Thyroid gland (tissue), 4 donors: Measurements from ENCODE around the gene HPD. TPM values are rescaled to one million over a fixed set of nuclear protein-coding genes. Genes with fewer than 3 reads are reported as not detected.
"Not testable (repeated sequence)": the region's sequence is repeated elsewhere in the genome, so short reads cannot be mapped to it uniquely, and the experiment has no call there.

Experiments used
- DNase-seq, 2 donors: peaks; one replicate each; pipeline ENCODE4 v3.0.0-alpha.2; 2019
- H3K27ac ChIP-seq, 3 donors: fragments of 200-600 bp; sonication (generic); 1 replicate in 2 of 3; 2 replicates in 1 of 3; pipeline ENCODE4 v1.5.1; 2016 to 2019; ENCODE audit warnings: mild to moderate bottlenecking in 1 of 3, moderate library complexity in 1 of 3
- H3K27me3 ChIP-seq: fragments of 200-600 bp; sonication (generic); one replicate; pipeline ENCODE4 v1.5.1; 2019
- H3K36me3 ChIP-seq, 2 donors: fragments of 200-600 bp; sonication (generic); one replicate each; pipeline ENCODE4 v1.5.1; 2016 to 2019
- H3K4me1 ChIP-seq, 2 donors: fragments of 200-600 bp; sonication (generic); one replicate each; pipeline ENCODE4 v1.5.1; 2017 to 2019
- H3K4me3 ChIP-seq, 3 donors: fragments of 200-600 bp; sonication (generic); replicated peaks in 1 of 3; 1 replicate in 2 of 3; 2 replicates in 1 of 3; pipeline ENCODE4 v1.5.1; 2016; ENCODE audit warnings: mild to moderate bottlenecking in 1 of 3
- H3K9me3 ChIP-seq: fragments of 200-600 bp; sonication (generic); one replicate; pipeline ENCODE4 v1.5.1; 2017
- POLR2A ChIP-seq, 2 donors: fragments of 450-650 bp; IDR thresholded peaks; one replicate each; pipeline ENCODE4 v1.6.1; 2017; ENCODE audit warnings: antibody characterized with exemption in 2 of 2, mild to moderate bottlenecking in 2 of 2, moderate library complexity in 1 of 2
- WGBS, 2 donors: methylation state at CpG; one replicate each; pipeline ENCODE4 v1.1.5; 2017; 5-methylcytosine and 5-hydroxymethylcytosine counted together
- intact Hi-C: fragments of 100-400 bp; cut with DNase I; formaldehyde crosslinking; loops from one replicate; pipeline ENCODE4 v1.15.1; 2023
- total RNA-seq, 4 donors: library from RNA; depleted of rRNA; stranded (reverse); fragments of >200 nt; gene quantifications; one replicate each; pipeline ENCODE4 v1.2.3, GENCODE V29; 2016
- TF ChIP-seq, protein P1 (sequence below), 6 experiments: fragments of 200-600 bp in 3 of 6; fragments of 450-650 bp in 3 of 6; sonication (generic) in 3 of 6; IDR thresholded peaks; one replicate each; pipeline ENCODE4 v1.5.1; 2016 to 2019; ENCODE audit warnings: antibody characterized with exemption in 6 of 6, mild to moderate bottlenecking in 2 of 6, inconsistent platforms in 1 of 6, moderate library complexity in 1 of 6

The HPD gene
- total RNA-seq, 4 donors from 2014 or later, result 0.39 to 1.2 (median 0.78) TPM; not detected in 1

DNA sequence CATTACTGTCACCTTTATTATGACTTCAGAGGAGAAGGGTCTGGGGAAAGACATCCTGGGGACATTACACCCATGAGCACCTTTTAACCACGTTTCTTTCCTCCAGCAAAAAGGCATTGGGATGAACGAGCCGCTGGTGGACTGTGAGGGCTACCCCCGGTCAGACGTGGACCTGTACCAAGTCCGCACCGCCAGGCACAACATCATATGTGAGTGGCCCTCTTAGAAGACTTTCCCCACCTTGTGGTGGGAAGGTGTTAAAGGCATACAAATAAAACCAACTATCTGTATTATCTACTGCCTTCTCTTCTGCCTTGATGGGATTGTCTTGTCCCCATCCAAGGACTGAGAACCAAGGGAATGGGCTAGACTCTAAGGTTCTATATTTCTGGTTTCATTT is 36.0 kb upstream of the HPD start:
- Histone ChIP-seq H3K27me3 (no peaks in the 10 kb centered on the region), H3K27ac (peak overlapping the region in 1 of 3 donors; percentile 12), H3K4me3 (no peak overlapping the region), H3K9me3 (no peaks in the 10 kb centered on the region), H3K4me1 (peaks cover 18 to 29% of the 10 kb centered on the region in 2 donors), H3K36me3 (peaks cover 2 to 27% of the 10 kb centered on the region in 2 donors)
- no peak for TF ChIP-seq POLR2A (IDR thresholded peaks at IDR 0.05)
- TF ChIP-seq, protein P1, sequence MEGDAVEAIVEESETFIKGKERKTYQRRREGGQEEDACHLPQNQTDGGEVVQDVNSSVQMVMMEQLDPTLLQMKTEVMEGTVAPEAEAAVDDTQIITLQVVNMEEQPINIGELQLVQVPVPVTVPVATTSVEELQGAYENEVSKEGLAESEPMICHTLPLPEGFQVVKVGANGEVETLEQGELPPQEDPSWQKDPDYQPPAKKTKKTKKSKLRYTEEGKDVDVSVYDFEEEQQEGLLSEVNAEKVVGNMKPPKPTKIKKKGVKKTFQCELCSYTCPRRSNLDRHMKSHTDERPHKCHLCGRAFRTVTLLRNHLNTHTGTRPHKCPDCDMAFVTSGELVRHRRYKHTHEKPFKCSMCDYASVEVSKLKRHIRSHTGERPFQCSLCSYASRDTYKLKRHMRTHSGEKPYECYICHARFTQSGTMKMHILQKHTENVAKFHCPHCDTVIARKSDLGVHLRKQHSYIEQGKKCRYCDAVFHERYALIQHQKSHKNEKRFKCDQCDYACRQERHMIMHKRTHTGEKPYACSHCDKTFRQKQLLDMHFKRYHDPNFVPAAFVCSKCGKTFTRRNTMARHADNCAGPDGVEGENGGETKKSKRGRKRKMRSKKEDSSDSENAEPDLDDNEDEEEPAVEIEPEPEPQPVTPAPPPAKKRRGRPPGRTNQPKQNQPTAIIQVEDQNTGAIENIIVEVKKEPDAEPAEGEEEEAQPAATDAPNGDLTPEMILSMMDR (IDR thresholded peaks at IDR 0.05), result no peak
- WGBS, 2 donors, result 53 to 66% methylated on average over 7 of the region's 7 CpGs
- intact Hi-C loops, result no loop called here
- DNase-seq, result no peak

DNA sequence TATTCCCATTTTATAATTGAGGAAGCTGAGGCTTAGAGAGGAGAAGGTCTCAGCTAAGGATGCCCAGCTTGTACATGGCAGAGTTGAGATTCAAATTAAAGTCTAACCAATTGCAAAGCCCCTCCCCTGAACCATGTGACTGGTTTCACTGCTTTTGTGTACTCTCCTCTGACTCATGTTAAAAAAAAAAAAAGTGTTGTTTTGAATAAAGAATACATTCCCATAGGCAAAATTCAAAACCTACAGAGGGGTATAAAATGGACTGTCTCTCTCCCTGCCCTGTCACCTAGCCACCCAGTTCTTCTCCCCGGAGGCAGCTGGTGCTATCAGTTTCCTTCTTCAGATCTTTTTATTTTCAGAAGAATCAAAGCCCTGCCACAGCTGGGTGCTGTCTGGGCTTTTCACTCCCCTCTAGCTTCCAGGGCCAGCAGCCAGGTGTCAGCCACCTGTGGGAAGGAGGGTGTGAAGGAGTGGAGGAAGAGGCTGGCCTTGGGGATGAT is 35.4 kb upstream of the HPD start:
- intact Hi-C loops, result no loop called here
- WGBS, 2 donors, result 27 to 34% methylated on average over 1 of the region's 1 CpG

DNA sequence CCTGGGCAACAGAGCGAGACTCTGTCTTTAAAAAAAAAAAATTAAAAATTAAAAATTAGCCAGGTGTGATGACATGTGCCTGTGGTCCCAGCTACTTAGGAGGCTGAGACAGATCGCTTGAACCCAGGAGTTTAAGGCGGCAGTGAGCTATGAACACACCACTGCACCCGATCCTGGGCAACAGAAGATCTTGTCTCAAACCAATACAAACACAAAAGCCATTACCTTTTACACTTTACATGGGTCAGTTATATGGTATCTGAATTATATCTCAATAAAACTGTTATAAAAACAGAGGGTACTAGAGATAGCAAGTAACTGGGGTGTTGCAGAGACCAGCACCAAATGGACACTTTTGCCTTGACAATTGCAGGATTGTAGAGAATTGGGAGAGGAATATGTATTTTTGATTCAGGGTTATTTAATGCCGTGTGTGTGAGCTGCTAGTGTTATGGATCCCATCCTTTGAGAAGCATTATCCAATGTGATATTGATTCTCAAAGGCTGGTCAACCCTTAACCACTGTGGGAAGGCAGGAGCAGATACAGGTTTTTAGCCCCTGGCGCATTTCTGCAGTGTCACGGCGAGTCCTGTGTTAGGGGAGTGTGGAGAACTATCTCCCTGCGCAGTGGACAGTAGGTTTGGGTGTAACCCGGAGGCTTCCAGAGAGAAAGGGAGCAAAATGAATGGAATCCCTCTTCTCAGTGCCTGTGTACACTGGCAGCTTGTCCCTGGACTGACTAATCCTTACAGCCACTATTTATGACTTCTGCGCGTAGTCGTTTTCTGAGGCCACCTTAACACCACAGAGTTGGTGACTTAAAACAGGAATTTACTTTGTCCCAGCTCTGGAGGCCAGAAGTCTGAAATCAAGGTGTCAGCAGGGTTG is 34.3 kb upstream of the HPD start:
- H3K27ac ChIP-seq, result peak overlapping the region in 1 of 3 donors; percentile 12
- H3K36me3 ChIP-seq, result peaks cover 0 to 17% of the 10 kb centered on the region in 2 donors
- no peaks in the 10 kb centered on the region for H3K9me3 ChIP-seq
- H3K4me3 ChIP-seq, result no peak overlapping the region
- no peaks in the 10 kb centered on the region for H3K27me3 ChIP-seq
- peaks cover 28 to 35% of the 10 kb centered on the region in 2 donors for H3K4me1 ChIP-seq
- WGBS, 2 donors, result 90% methylated on average over 13 of the region's 13 CpGs
- TF ChIP-seq, protein P1 (IDR thresholded peaks at IDR 0.05), result no peak
- TF ChIP-seq POLR2A (IDR thresholded peaks at IDR 0.05), result no peak
- intact Hi-C loops, result no loop called here
- no peak for DNase-seq

More for the DNA sequence above, 35.4 kb upstream of the HPD start:
- no peaks in the 10 kb centered on the region for H3K9me3 ChIP-seq
- H3K4me3 ChIP-seq, result no peak overlapping the region
- TF ChIP-seq, protein P1 (IDR thresholded peaks at IDR 0.05), result no peak
- peaks cover 24 to 35% of the 10 kb centered on the region in 2 donors for H3K4me1 ChIP-seq
- DNase-seq, result peak; percentile 57 to 71
- no peaks in the 10 kb centered on the region for H3K27me3 ChIP-seq
- peaks cover 0 to 22% of the 10 kb centered on the region in 2 donors for H3K36me3 ChIP-seq
- peak overlapping the region in 2 of 3 donors; percentile 12 to 64 for H3K27ac ChIP-seq

- intact Hi-C loops, H3K36me3 ChIP-seq, H3K9me3 ChIP-seq, H3K27ac ChIP-seq, H3K27me3 ChIP-seq, DNase-seq: not testable (repeated sequence)
- WGBS, 2 donors, result 52 to 61% methylated on average over 6 of the region's 6 CpGs
- Histone ChIP-seq H3K4me3 (peak overlapping the region in 2 of 3 donors; percentile 68 to 83), H3K4me1 (peaks cover 30 to 34% of the 10 kb centered on the region in 2 donors)
These were observed 31.0 kb upstream of the HPD start for GRCh38 chr12:121889661-121890060.

DNA sequence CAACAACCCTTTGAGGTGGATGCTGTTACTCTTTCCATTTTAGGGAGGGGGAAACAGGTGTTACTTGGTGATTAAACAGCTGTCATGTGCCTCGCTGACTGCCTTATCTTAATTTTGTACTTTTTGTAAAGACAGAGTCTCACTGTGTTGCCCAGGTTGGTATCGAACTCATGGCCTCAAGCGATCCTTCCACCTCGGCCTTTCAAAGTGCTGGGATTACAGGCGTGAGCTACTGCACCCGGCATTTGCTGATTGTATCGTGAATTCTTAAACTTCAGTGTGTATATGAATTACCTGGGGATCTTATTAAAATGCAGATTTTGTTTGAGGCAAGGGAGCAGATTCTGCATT is 30.6 kb upstream of the HPD start:
- intact Hi-C loops, result no loop called here
- 2 to 3% methylated on average over 7 of the region's 7 CpGs for WGBS, 2 donors

More for the DNA sequence above, 30.6 kb upstream of the HPD start:
- peak overlapping the region in 2 of 3 donors; percentile 88 to 91 for H3K27ac ChIP-seq
- DNase-seq, result no peak
- H3K4me1 ChIP-seq, result peaks cover 30% of the 10 kb centered on the region in 2 donors
- H3K4me3 ChIP-seq, result peak overlapping the region; percentile 68 to 83 (median 68)
- H3K9me3 ChIP-seq, result no peaks in the 10 kb centered on the region
- no peaks in the 10 kb centered on the region for H3K36me3 ChIP-seq
- TF ChIP-seq POLR2A (IDR thresholded peaks at IDR 0.05), result no peak
- TF ChIP-seq, protein P1 (IDR thresholded peaks at IDR 0.05), result peak in 1 of 6 experiments; percentile 4
- no peaks in the 10 kb centered on the region for H3K27me3 ChIP-seq
